Body of pancreas (tissue), 4 donors: ENCODE results near the gene NVL.

Source experiments
- CTCF ChIP-seq, 7 experiments: fragments of 450-650 bp in 4 of 7; fragments of 200-600 bp in 3 of 7; sonication (generic) in 3 of 7; IDR thresholded peaks; one replicate each; pipeline ENCODE4 v1.5.1; 2016 to 2019; ENCODE audit warnings: antibody characterized with exemption in 7 of 7
- POLR2A ChIP-seq, 3 donors: fragments of 450-650 bp; IDR thresholded peaks; one replicate each; pipeline ENCODE4 v1.6.1; 2016; ENCODE audit warnings: antibody characterized with exemption in 3 of 3, mild to moderate bottlenecking in 2 of 3

- TF ChIP-seq POLR2A (IDR thresholded peaks at IDR 0.05), result no peak
- TF ChIP-seq CTCF (IDR thresholded peaks at IDR 0.05), result no peak
Measured at GRCh38 chr1:224235813-224236493, 94.0 kb downstream of the NVL start.
